Activated CD8-positive, alpha-beta T cell treated with anti-CD3 and anti-CD28 coated beads for 36 hours (primary cell): ENCODE data around the gene TCERG1. TPM values are rescaled to one million over a fixed set of nuclear protein-coding genes. Genes with fewer than 3 reads are reported as not detected.

ENCODE experiments used
- ATAC-seq: fragments of 200-7000 bp; cut with Tn5 transposase; one replicate; pipeline ENCODE4 v1.10.0; 2021; ENCODE audit warnings: mild to moderate bottlenecking, moderate library complexity
- CTCF ChIA-PET: fragments of 350-600 bp; sonication (Branson Sonifier 250); formaldehyde crosslinking; loops from one replicate; lab custom pipeline; 2021; ENCODE audit warnings: antibody characterized with exemption; lab: Charles Lee
- POLR2A ChIA-PET: fragments of 350-600 bp; sonication (Branson Sonifier 250); formaldehyde crosslinking; loops from one replicate; lab custom pipeline; 2021; ENCODE audit warnings: antibody characterized with exemption; lab: Charles Lee
- DNase-seq: peaks from one replicate; pipeline ENCODE4 v3.0.0-alpha.2; 2020
- H3K27ac Mint-ChIP-seq: one replicate; pipeline ENCODE4 v1.8.0; 2021; ENCODE audit warnings: mild to moderate bottlenecking, mixed read lengths
- H3K27me3 Mint-ChIP-seq: one replicate; pipeline ENCODE4 v1.8.0; 2021; ENCODE audit warnings: mixed read lengths
- H3K36me3 Mint-ChIP-seq: one replicate; pipeline ENCODE4 v1.8.0; 2021; ENCODE audit warnings: low read depth, mixed read lengths
- H3K4me1 Mint-ChIP-seq: one replicate; pipeline ENCODE4 v1.8.0; 2021; ENCODE audit warnings: low read depth, mixed read lengths
- H3K4me3 Mint-ChIP-seq: one replicate; pipeline ENCODE4 v1.8.0; 2021; ENCODE audit warnings: mild to moderate bottlenecking, moderate library complexity, mixed read lengths
- H3K9me3 Mint-ChIP-seq: one replicate; pipeline ENCODE4 v1.8.0; 2021; ENCODE audit warnings: mixed read lengths
- CTCF ChIP-seq: fragments of 200-600 bp; IDR thresholded peaks from one replicate; pipeline ENCODE4 v1.8.0; 2022; ENCODE audit warnings: antibody characterized with exemption, mild to moderate bottlenecking
- intact Hi-C: fragments of 100-400 bp; cut with micrococcal nuclease; formaldehyde crosslinking; loops from one replicate; pipeline ENCODE4 v1.10.0; 2022
- total RNA-seq, 2 experiments: library from RNA; stranded (reverse); gene quantifications; one replicate each; pipeline ENCODE4 v1.2.3, GENCODE V29; 2021

The TCERG1 gene
- total RNA-seq, 2 experiments from 2014 or later = 116 to 120 TPM

- ChIA-PET CTCF (no interaction called here), POLR2A (interaction anchor here (0.7 kb wide), 1 partner anchor 47 kb away, joined by 4 read pairs; no protein-coding TSS in a partner anchor)
- Mint-ChIP-seq H3K4me1 (no peaks in the 10 kb centered on the region), H3K9me3 (no peaks in the 10 kb centered on the region), H3K27ac (peak overlapping the region; percentile 30), H3K27me3 (no peaks in the 10 kb centered on the region), H3K36me3 (peaks cover 40% of the 10 kb centered on the region), H3K4me3 (no peak overlapping the region)
- no peak for TF ChIP-seq CTCF
- intact Hi-C loops = no loop called here
- ATAC-seq = no peak
- no peak for DNase-seq
These were observed 43.1 kb downstream of the TCERG1 start for GRCh38 chr5:146490089-146490843.

- Mint-ChIP-seq H3K27ac (no peak overlapping the region), H3K4me1 (no peaks in the 10 kb centered on the region), H3K4me3 (no peak overlapping the region), H3K9me3 (no peaks in the 10 kb centered on the region), H3K27me3 (no peaks in the 10 kb centered on the region), H3K36me3 (peaks cover 31% of the 10 kb centered on the region)
- ATAC-seq = no peak
- POLR2A ChIA-PET = no interaction called here
- intact Hi-C loops = no loop called here
- CTCF ChIA-PET = no interaction called here
- DNase-seq = no peak
- no peak for TF ChIP-seq CTCF
These were observed 47.5 kb downstream of the TCERG1 start for GRCh38 chr5:146494656-146495055.

GRCh38 chr5:146499680-146500079 is 52.5 kb downstream of the TCERG1 start:
- ChIA-PET CTCF (interaction anchor here (0.9 to 1.7 kb wide), 3 partner anchors 17 to 34 kb away, joined by 3 to 4 read pairs (median 4); no protein-coding TSS in a partner anchor), POLR2A (no interaction called here)
- Mint-ChIP-seq H3K27me3 (no peaks in the 10 kb centered on the region), H3K9me3 (no peaks in the 10 kb centered on the region), H3K27ac (no peak overlapping the region), H3K4me3 (no peak overlapping the region), H3K36me3 (peaks cover 43% of the 10 kb centered on the region), H3K4me1 (no peaks in the 10 kb centered on the region)
- intact Hi-C loops = no loop called here
- no peak for ATAC-seq
- no peak for TF ChIP-seq CTCF
- DNase-seq = no peak

- Mint-ChIP-seq H3K4me1 (no peaks in the 10 kb centered on the region), H3K27ac (no peak overlapping the region), H3K4me3 (no peak overlapping the region), H3K27me3 (no peaks in the 10 kb centered on the region), H3K36me3 (peaks cover 61% of the 10 kb centered on the region), H3K9me3 (no peaks in the 10 kb centered on the region)
- POLR2A ChIA-PET = no interaction called here
- DNase-seq (no peak), ATAC-seq (no peak)
- intact Hi-C loops = no loop called here
- CTCF ChIA-PET = no interaction called here
- TF ChIP-seq CTCF = no peak
These were observed 60.3 kb downstream of the TCERG1 start for GRCh38 chr5:146507428-146507827.

- no peaks in the 10 kb centered on the region for H3K4me1 Mint-ChIP-seq
- ATAC-seq = no peak
- ChIA-PET CTCF (interaction anchor here (1.4 kb wide), 1 partner anchor 64 kb away, joined by 3 read pairs; no protein-coding TSS in a partner anchor), POLR2A (interaction anchor here (0.5 kb wide), 1 partner anchor 833 kb away, joined by 3 read pairs; no protein-coding TSS in a partner anchor)
- peaks cover 46% of the 10 kb centered on the region for H3K36me3 Mint-ChIP-seq
- H3K27me3 Mint-ChIP-seq = no peaks in the 10 kb centered on the region
- no peak overlapping the region for H3K27ac Mint-ChIP-seq
- TF ChIP-seq CTCF = no peak
- H3K4me3 Mint-ChIP-seq = no peak overlapping the region
- H3K9me3 Mint-ChIP-seq = no peaks in the 10 kb centered on the region
- DNase-seq = no peak
- intact Hi-C loops = no loop called here
These were observed 63.5 kb downstream of the TCERG1 start for GRCh38 chr5:146510559-146511125.
